HG03103 (cell line): Measurements from ENCODE around the gene CEP152.
"Not testable (repeated sequence)": the region's sequence is repeated elsewhere in the genome, so short reads cannot be mapped to it uniquely, and the experiment has no call there.

Experiments
- ATAC-seq: cut with Tn5 transposase; IDR thresholded peaks from one replicate; pipeline ENCODE4 v1.9.1; 2021; ENCODE audit warnings: low read depth; ENCODE audit not compliant: unreplicated experiment

The CEP152 gene, protein sequence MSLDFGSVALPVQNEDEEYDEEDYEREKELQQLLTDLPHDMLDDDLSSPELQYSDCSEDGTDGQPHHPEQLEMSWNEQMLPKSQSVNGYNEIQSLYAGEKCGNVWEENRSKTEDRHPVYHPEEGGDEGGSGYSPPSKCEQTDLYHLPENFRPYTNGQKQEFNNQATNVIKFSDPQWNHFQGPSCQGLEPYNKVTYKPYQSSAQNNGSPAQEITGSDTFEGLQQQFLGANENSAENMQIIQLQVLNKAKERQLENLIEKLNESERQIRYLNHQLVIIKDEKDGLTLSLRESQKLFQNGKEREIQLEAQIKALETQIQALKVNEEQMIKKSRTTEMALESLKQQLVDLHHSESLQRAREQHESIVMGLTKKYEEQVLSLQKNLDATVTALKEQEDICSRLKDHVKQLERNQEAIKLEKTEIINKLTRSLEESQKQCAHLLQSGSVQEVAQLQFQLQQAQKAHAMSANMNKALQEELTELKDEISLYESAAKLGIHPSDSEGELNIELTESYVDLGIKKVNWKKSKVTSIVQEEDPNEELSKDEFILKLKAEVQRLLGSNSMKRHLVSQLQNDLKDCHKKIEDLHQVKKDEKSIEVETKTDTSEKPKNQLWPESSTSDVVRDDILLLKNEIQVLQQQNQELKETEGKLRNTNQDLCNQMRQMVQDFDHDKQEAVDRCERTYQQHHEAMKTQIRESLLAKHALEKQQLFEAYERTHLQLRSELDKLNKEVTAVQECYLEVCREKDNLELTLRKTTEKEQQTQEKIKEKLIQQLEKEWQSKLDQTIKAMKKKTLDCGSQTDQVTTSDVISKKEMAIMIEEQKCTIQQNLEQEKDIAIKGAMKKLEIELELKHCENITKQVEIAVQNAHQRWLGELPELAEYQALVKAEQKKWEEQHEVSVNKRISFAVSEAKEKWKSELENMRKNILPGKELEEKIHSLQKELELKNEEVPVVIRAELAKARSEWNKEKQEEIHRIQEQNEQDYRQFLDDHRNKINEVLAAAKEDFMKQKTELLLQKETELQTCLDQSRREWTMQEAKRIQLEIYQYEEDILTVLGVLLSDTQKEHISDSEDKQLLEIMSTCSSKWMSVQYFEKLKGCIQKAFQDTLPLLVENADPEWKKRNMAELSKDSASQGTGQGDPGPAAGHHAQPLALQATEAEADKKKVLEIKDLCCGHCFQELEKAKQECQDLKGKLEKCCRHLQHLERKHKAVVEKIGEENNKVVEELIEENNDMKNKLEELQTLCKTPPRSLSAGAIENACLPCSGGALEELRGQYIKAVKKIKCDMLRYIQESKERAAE (N-terminal part only)

DNA sequence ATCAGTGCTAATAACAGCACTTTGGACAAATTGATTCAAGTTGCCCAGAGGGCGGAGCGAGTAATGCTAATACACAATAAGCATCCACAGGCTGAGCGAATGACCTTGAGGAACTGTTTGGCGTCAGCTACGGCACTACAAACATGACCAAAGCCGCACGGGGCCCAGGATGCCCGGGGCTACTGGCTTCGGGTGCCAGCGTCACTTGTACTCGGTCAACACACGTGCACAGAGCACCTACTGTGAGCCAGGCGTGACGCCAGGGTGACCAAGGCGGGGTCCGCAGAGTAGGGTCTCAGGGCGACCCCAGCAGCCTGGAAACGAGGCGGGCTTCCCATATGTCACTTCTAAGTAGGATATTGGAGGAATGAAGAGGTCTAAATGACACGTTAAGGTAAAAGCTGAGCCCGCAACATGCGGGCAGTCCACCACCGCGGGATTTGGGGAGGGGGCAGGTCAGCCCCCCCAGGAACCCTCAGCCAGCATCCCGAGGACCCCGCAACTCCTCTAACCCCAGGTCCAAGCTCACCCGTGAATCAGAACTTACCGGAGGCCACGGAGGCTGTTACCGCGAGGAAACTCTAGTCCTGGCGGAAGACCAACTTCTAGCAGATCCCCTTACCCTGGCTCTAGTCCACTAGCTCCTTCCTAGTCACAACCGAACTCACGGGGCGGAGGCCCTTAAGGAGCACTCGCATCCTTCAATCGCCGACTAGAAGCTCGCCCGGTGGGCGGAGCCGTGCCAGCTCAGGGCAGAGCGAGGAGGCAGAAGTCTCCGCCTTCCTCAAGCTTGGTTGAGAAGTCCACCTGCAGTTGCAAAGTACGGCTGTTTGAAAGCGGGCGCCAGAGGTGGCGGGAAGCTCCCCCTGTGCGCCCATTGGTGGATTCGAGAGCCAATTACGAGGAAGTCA is at the start of gene CEP152:
TSS of gene CEP152 (minus strand) at position 656 of the 911 bp plus-strand sequence. CDS start 5,420 bp downstream, outside the sequence.
- ATAC-seq = peak; percentile 96

- no peak for ATAC-seq
Observed at GRCh38 chr15:48859426-48859825, 48.6 kb upstream of the CEP152 start.

DNA sequence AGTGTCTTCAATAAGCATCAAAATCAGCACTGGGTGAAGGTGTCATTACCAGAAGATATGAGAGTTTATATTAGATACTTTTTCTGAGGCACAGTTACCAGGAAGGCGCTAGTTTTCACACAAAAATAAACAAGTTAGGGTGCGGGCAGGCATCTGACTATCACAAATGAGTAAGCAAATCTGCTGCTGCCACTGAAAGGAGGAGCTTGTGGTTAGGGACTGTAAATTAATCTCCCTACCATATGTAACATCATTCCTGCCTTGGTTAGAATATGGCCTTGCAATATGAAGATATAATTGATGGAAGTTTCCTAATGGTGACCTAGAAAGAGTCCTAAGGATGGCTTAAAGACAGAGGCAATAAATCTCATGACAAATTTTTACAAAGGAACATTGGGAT is 47.5 kb upstream of the CEP152 start:
- no peak for ATAC-seq

- ATAC-seq = no peak
Observed at GRCh38 chr15:48856942-48857341, 46.1 kb upstream of the CEP152 start.

- ATAC-seq = no peak
Observed at GRCh38 chr15:48855501-48856440, 44.9 kb upstream of the CEP152 start.

GRCh38 chr15:48854434-48854833 is 43.6 kb upstream of the CEP152 start:
- not testable (repeated sequence) for ATAC-seq

DNA sequence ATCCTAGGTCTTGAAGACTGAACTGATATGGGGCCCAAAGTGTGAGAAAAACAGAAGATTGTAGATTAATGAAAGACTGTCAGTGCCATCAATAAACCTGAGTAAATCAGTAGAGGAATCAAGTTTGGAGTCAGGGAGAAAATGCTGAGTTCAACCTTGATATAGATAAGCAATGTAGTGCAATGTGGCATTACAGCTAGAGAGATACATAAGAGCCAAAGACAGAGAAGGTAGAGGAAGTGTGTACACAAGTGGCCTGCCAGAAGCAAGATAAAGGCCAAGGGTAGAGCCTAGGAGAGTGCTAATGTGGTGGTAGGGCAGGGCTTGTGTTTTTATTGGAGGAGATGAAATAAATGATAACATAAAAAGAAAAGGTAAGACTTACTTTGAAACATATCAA is 41.1 kb upstream of the CEP152 start:
- ATAC-seq = no peak

DNA sequence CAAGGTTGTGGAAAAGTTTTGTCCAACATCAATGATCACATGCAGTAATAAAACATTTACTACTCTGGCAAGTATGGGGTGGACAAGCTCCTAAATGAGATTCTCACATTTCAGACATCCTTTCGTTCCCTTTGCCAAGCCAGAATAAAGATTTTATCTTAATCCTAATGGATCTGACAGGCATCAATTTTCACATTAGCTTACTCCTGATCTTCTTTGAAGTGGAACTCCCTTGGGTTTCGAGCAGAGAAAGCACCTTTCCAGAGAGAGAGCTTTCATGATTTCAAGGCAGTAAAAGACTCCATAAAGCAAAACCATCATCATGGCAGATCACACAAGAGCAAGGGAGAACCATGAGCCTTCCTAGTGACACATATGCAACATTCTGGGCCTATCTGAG is 39.8 kb upstream of the CEP152 start:
- no peak for ATAC-seq

DNA sequence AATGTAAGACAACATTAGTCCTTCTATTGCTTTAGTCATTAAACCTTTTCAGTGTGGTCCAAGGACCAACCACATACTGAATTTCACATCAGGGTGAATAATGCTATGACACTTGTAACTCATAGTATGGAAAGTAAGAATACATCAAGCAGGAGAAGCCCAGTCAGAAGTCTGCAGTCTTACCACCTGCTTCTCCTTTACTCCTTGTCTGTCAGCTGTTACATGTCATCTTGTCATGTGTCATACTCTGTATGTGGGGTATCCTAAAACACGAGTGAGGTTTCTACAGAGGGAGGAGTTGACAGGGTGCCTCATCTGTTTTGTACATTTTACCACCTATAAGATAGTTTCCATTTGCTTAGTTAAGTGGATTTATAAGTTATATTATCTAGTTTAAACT is 34.3 kb upstream of the CEP152 start:
- ATAC-seq = no peak

GRCh38 chr15:48842501-48842900 is 31.6 kb upstream of the CEP152 start:
- ATAC-seq = no peak

- no peak for ATAC-seq
Observed at GRCh38 chr15:48834756-48835155, 23.9 kb upstream of the CEP152 start.

GRCh38 chr15:48833526-48834239 is 22.8 kb upstream of the CEP152 start:
- ATAC-seq = no peak

GRCh38 chr15:48832648-48833047 is 21.8 kb upstream of the CEP152 start:
- no peak for ATAC-seq

DNA sequence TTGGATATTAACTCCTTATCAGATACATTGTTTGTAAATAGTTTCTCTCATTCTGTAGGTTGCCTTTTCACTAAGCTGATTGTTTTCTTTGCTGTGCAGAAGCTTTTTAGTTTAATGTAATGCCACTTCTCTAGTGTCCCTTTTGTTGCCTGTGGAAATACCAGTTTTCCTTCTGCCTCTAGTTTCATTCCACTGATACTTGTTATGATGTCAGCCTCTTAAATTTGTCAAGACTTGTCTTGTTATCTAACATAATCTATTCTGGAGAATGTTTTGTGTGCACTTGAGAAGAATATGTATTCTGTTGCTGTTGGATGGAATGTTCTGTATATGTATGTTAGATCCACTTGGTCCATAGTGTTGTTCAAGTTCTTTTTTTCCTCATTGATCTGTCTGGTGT is 18.0 kb upstream of the CEP152 start:
- no peak for ATAC-seq

- ATAC-seq = no peak
Observed at GRCh38 chr15:48828471-48828870, 17.6 kb upstream of the CEP152 start.

DNA sequence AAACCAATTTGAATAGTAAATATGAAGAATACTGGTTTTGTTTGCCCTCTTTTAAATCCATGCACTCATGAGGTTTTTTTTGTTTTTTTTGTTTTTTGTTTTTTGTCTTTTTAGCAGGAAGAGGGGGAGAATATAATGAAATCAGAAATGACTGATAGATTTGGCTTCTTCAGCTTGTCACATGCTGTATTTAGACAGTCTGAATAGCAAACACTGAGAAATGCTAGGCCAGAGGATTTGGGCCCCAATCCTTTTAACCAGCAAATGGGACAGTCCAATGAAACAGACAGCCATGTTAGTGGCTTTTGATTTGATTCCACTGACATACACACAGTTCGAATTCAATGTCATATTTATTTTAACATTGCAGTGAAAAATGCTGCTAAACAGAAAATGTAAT is 14.2 kb upstream of the CEP152 start:
- no peak for ATAC-seq

DNA sequence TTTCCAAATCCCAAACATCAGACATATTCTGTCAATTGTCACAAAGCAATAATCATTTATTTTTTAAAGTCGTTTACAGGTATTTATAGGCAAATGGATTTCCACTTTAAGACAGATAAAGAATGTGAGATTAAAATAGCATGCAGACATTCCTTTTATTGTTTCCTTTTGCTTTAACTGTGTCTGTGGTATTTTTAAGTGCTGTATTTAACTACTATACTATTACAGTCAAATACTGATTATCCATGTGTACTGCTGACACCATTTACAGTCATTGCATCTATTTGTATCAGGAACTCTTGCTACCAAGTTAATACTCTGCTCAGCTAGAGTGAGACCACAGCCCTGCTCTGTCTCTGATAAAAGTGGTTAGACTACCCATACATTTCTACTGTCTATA is 12.8 kb upstream of the CEP152 start:
- no peak for ATAC-seq

DNA sequence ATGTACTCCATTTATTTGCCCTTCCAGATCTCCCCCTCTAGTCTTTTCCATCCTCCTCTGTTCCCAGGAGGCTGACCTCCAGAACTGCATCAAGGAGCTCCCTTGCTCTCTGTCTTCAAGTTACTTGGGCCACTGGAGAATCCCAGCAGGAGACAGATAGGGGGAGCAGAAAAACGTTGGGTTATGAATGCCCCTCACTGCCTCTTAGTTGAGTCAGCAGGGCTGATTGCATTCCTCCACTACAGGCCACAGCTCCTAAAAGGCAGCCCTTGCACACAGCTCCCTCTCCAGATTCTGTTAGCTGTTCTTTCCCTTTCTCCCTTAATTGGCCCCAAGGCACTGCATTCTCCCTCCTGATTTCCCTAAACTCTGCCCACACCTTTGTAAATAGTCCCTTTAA is 12.4 kb upstream of the CEP152 start:
- ATAC-seq = no peak
